Naive thymus-derived CD4-positive, alpha-beta T cell (primary cell): ENCODE measurements around the gene DLGAP3. TPM values are rescaled to one million over a fixed set of nuclear protein-coding genes. Genes with fewer than 3 reads are reported as not detected.

Source experiments
- ATAC-seq: fragments of 150-1000 bp; cut with Tn5 transposase; 2 replicates; pipeline ENCODE4 v1.10.0; 2021; ENCODE audit warnings: mild to moderate bottlenecking, moderate library complexity
- CTCF ChIA-PET: fragments of 350-600 bp; sonication (Branson Sonifier 250); formaldehyde crosslinking; loops from one replicate; lab custom pipeline; 2021; ENCODE audit warnings: antibody characterized with exemption; lab: Charles Lee
- POLR2A ChIA-PET: fragments of 350-600 bp; sonication (Branson Sonifier 250); formaldehyde crosslinking; loops from one replicate; lab custom pipeline; 2021; ENCODE audit warnings: antibody characterized with exemption, inconsistent platforms; lab: Charles Lee
- DNase-seq, 9 donors: peaks; one replicate each; pipeline versions ENCODE4 v3.0.0 to v3.0.0-alpha.2; 2020 to 2022; ENCODE audit warnings: mixed read lengths in 1 of 9
- H3K27ac ChIP-seq: one replicate; pipeline ENCODE4 v1.7.0; 2013; ENCODE audit warnings: mild to moderate bottlenecking, low read depth, low read length, moderate library complexity
- H3K27me3 ChIP-seq, 2 donors: one replicate each; pipeline ENCODE4 v1.7.0; 2013; ENCODE audit warnings: low read length in 2 of 2, mild to moderate bottlenecking in 2 of 2, moderate library complexity in 2 of 2; ENCODE audit not compliant: control insufficient read depth in 2 of 2, insufficient read depth in 2 of 2
- H3K36me3 ChIP-seq, 3 experiments: 1 replicate in 2 of 3; 2 replicates in 1 of 3; pipeline ENCODE4 v1.7.0; 2013; ENCODE audit warnings: low read length in 3 of 3, mild to moderate bottlenecking in 3 of 3, moderate library complexity in 1 of 3; ENCODE audit not compliant: insufficient read depth in 3 of 3, control insufficient read depth in 2 of 3
- H3K4me1 ChIP-seq, 2 donors: one replicate each; pipeline ENCODE4 v1.7.0; 2013; ENCODE audit warnings: low read length in 2 of 2, mild to moderate bottlenecking in 2 of 2, moderate library complexity in 1 of 2; ENCODE audit not compliant: control insufficient read depth in 2 of 2, insufficient read depth in 2 of 2
- H3K4me3 ChIP-seq: 2 replicates; pipeline ENCODE4 v1.7.0; 2013; ENCODE audit warnings: mild to moderate bottlenecking, low read length
- H3K9me3 ChIP-seq, 3 experiments: 1 replicate in 2 of 3; 2 replicates in 1 of 3; pipeline ENCODE4 v1.7.0; 2013; ENCODE audit warnings: low read length in 3 of 3; ENCODE audit not compliant: control insufficient read depth in 2 of 3
- H3K27ac Mint-ChIP-seq, 9 donors: one replicate each; pipeline ENCODE4 v1.8.0; 2020 to 2022; ENCODE audit warnings: mixed read lengths in 9 of 9, mild to moderate bottlenecking in 8 of 9, moderate library complexity in 5 of 9, inconsistent platforms in 2 of 9
- H3K27me3 Mint-ChIP-seq, 5 donors: one replicate each; pipeline ENCODE4 v1.8.0; 2021 to 2022; ENCODE audit warnings: mixed read lengths in 5 of 5, mild to moderate bottlenecking in 1 of 5
- H3K36me3 Mint-ChIP-seq, 5 donors: one replicate each; pipeline ENCODE4 v1.8.0; 2020 to 2022; ENCODE audit warnings: mixed read lengths in 5 of 5, mild to moderate bottlenecking in 3 of 5, inconsistent platforms in 1 of 5
- H3K4me1 Mint-ChIP-seq, 7 donors: one replicate each; pipeline ENCODE4 v1.8.0; 2020 to 2022; ENCODE audit warnings: mixed read lengths in 7 of 7, mild to moderate bottlenecking in 3 of 7, inconsistent platforms in 1 of 7
- H3K4me3 Mint-ChIP-seq, 10 donors: one replicate each; pipeline ENCODE4 v1.8.0; 2020 to 2022; ENCODE audit warnings: mild to moderate bottlenecking in 10 of 10, mixed read lengths in 10 of 10, moderate library complexity in 6 of 10, inconsistent platforms in 2 of 10
- H3K9me3 Mint-ChIP-seq, 11 donors: one replicate each; pipeline ENCODE4 v1.8.0; 2020 to 2022; ENCODE audit warnings: mixed read lengths in 11 of 11, mild to moderate bottlenecking in 4 of 11, inconsistent platforms in 1 of 11, moderate library complexity in 1 of 11
- intact Hi-C, 2 donors: fragments of 100-400 bp; cut with micrococcal nuclease; formaldehyde crosslinking; loops; one replicate each; pipeline ENCODE4 v1.15.1; 2023
- polyA plus RNA-seq, 2 donors: library from polyadenylated mRNA; unstranded; fragments of 300-500 nt; fragmentation: Illumina TruSeq; gene quantifications; one replicate each; pipeline ENCODE4 v1.2.3, GENCODE V29; 2021
- total RNA-seq, 6 experiments: library from RNA in 5 of 6; stranded (reverse) in 5 of 6; gene quantifications; 1 replicate in 5 of 6; 2 replicates in 1 of 6; pipeline ENCODE4 v1.2.3 and lab custom pipeline; 2021 to 2026

Gene DLGAP3
- total and polyA plus RNA-seq, 7 experiments from 2014 or later: 0.13 to 1.4 (median 1.2) TPM; not detected in 1

GRCh38 chr1:34908369-34908768 is 21.1 kb downstream of the DLGAP3 start:
- DNase-seq (no peak), ATAC-seq (no peak)
- peaks cover 0 to 1% (median 0%) of the 10 kb centered on the region in 7 donors for H3K4me1 Mint-ChIP-seq
- no peak overlapping the region for H3K4me3 Mint-ChIP-seq
- intact Hi-C loops: no loop called here
- no peaks in the 10 kb centered on the region for H3K9me3 ChIP-seq
- no peak overlapping the region for H3K27ac ChIP-seq
- H3K4me3 ChIP-seq: no peak overlapping the region
- H3K27me3 Mint-ChIP-seq: peaks cover 3 to 29% (median 21%) of the 10 kb centered on the region in 5 donors
- ChIA-PET POLR2A (no interaction called here), CTCF (no interaction called here)
- H3K9me3 Mint-ChIP-seq: peaks cover 0 to 9% (median 0%) of the 10 kb centered on the region in 11 donors
- H3K27me3 ChIP-seq: no peaks in the 10 kb centered on the region
- no peaks in the 10 kb centered on the region for H3K36me3 Mint-ChIP-seq
- H3K36me3 ChIP-seq: no peaks in the 10 kb centered on the region
- no peak overlapping the region for H3K27ac Mint-ChIP-seq
- no peaks in the 10 kb centered on the region for H3K4me1 ChIP-seq

- H3K36me3 ChIP-seq: no peaks in the 10 kb centered on the region
- no peak overlapping the region for H3K4me3 Mint-ChIP-seq
- POLR2A ChIA-PET: no interaction called here
- peaks cover under 1 to 34% (median 21%) of the 10 kb centered on the region in 5 donors for H3K27me3 Mint-ChIP-seq
- peaks cover 0 to 1% (median 0%) of the 10 kb centered on the region in 7 donors for H3K4me1 Mint-ChIP-seq
- intact Hi-C loops: no loop called here
- H3K27ac ChIP-seq: no peak overlapping the region
- H3K4me1 ChIP-seq: no peaks in the 10 kb centered on the region
- H3K27ac Mint-ChIP-seq: no peak overlapping the region
- H3K9me3 Mint-ChIP-seq: peaks cover 0 to 9% (median 0%) of the 10 kb centered on the region in 11 donors
- DNase-seq (no peak), ATAC-seq (no peak)
- CTCF ChIA-PET: no interaction called here
- no peaks in the 10 kb centered on the region for H3K9me3 ChIP-seq
- H3K36me3 Mint-ChIP-seq: no peaks in the 10 kb centered on the region
- H3K27me3 ChIP-seq: no peaks in the 10 kb centered on the region
- H3K4me3 ChIP-seq: no peak overlapping the region
Observed at GRCh38 chr1:34907487-34908090, 21.9 kb downstream of the DLGAP3 start.

- Histone ChIP-seq H3K9me3 (no peaks in the 10 kb centered on the region), H3K27ac (no peak overlapping the region), H3K27me3 (no peaks in the 10 kb centered on the region), H3K4me3 (no peak overlapping the region), H3K4me1 (no peaks in the 10 kb centered on the region), H3K36me3 (no peaks in the 10 kb centered on the region)
- ChIA-PET CTCF (no interaction called here), POLR2A (interaction anchor here (0.5 kb wide), 1 partner anchor 297 kb away, joined by 4 read pairs; no protein-coding TSS in a partner anchor)
- Mint-ChIP-seq H3K27me3 (peaks cover 0 to 41% (median 25%) of the 10 kb centered on the region in 5 donors), H3K27ac (no peak overlapping the region), H3K4me1 (peaks cover 0 to 1% (median 0%) of the 10 kb centered on the region in 7 donors), H3K4me3 (no peak overlapping the region), H3K9me3 (peaks cover 0 to 9% (median 0%) of the 10 kb centered on the region in 11 donors), H3K36me3 (no peaks in the 10 kb centered on the region)
- DNase-seq: no peak
- intact Hi-C loops: no loop called here
- ATAC-seq: no peak
Observed at GRCh38 chr1:34906756-34907155, 22.7 kb downstream of the DLGAP3 start.

GRCh38 chr1:34906222-34906621 is 23.2 kb downstream of the DLGAP3 start:
- intact Hi-C loops: no loop called here
- peaks cover 0 to 9% (median 0%) of the 10 kb centered on the region in 11 donors for H3K9me3 Mint-ChIP-seq
- no peaks in the 10 kb centered on the region for H3K27me3 ChIP-seq
- no peak overlapping the region for H3K4me3 ChIP-seq
- H3K36me3 Mint-ChIP-seq: no peaks in the 10 kb centered on the region
- no peaks in the 10 kb centered on the region for H3K4me1 ChIP-seq
- POLR2A ChIA-PET: interaction anchor here (0.5 kb wide), 1 partner anchor 298 kb away, joined by 4 read pairs; no protein-coding TSS in a partner anchor
- DNase-seq: no peak
- peaks cover 0 to 1% (median 0%) of the 10 kb centered on the region in 7 donors for H3K4me1 Mint-ChIP-seq
- H3K36me3 ChIP-seq: no peaks in the 10 kb centered on the region
- no peak for ATAC-seq
- peaks cover 0 to 46% (median 29%) of the 10 kb centered on the region in 5 donors for H3K27me3 Mint-ChIP-seq
- H3K27ac Mint-ChIP-seq: no peak overlapping the region
- CTCF ChIA-PET: no interaction called here
- no peak overlapping the region for H3K4me3 Mint-ChIP-seq
- H3K9me3 ChIP-seq: no peaks in the 10 kb centered on the region
- H3K27ac ChIP-seq: no peak overlapping the region

GRCh38 chr1:34905098-34905459 is 24.4 kb downstream of the DLGAP3 start:
- DNase-seq: no peak
- H3K4me3 ChIP-seq: no peak overlapping the region
- peaks cover 0 to 57% (median 29%) of the 10 kb centered on the region in 5 donors for H3K27me3 Mint-ChIP-seq
- H3K27ac ChIP-seq: no peak overlapping the region
- H3K9me3 ChIP-seq: no peaks in the 10 kb centered on the region
- intact Hi-C loops: no loop called here
- no peak for ATAC-seq
- H3K4me1 ChIP-seq: no peaks in the 10 kb centered on the region
- H3K9me3 Mint-ChIP-seq: peaks cover 0 to 9% (median 0%) of the 10 kb centered on the region in 11 donors
- no peaks in the 10 kb centered on the region for H3K36me3 ChIP-seq
- H3K4me1 Mint-ChIP-seq: peaks cover 0 to 3% (median 0%) of the 10 kb centered on the region in 7 donors
- POLR2A ChIA-PET: no interaction called here
- H3K27ac Mint-ChIP-seq: no peak overlapping the region
- CTCF ChIA-PET: no interaction called here
- H3K27me3 ChIP-seq: no peaks in the 10 kb centered on the region
- no peak overlapping the region for H3K4me3 Mint-ChIP-seq
- H3K36me3 Mint-ChIP-seq: no peaks in the 10 kb centered on the region

- Mint-ChIP-seq H3K27me3 (peaks cover 0 to 59% (median 29%) of the 10 kb centered on the region in 5 donors), H3K36me3 (no peaks in the 10 kb centered on the region), H3K27ac (no peak overlapping the region), H3K9me3 (peaks cover 0 to 9% (median 0%) of the 10 kb centered on the region in 11 donors), H3K4me3 (no peak overlapping the region), H3K4me1 (peaks cover 0 to 3% (median 0%) of the 10 kb centered on the region in 7 donors)
- Histone ChIP-seq H3K27ac (no peak overlapping the region), H3K27me3 (no peaks in the 10 kb centered on the region), H3K4me1 (no peaks in the 10 kb centered on the region), H3K36me3 (no peaks in the 10 kb centered on the region), H3K4me3 (no peak overlapping the region), H3K9me3 (no peaks in the 10 kb centered on the region)
- DNase-seq: no peak
- POLR2A ChIA-PET: no interaction called here
- intact Hi-C loops: no loop called here
- CTCF ChIA-PET: no interaction called here
- no peak for ATAC-seq
Observed at GRCh38 chr1:34904236-34905097, 25.0 kb downstream of the DLGAP3 start.
